NCI-H2196 treated with DMSO at 0.1 percent for 48 hours (cell line): Measurements from ENCODE around the gene SYCE3.
"Not testable (repeated sequence)": the region's sequence is repeated elsewhere in the genome, so short reads cannot be mapped to it uniquely, and the experiment has no call there.

Source experiments
- DNase-seq: peaks from one replicate; lab custom pipeline; 2025; ENCODE audit not compliant: unreplicated experiment; lab: John Stamatoyannopoulos, UW

Gene SYCE3

GRCh38 chr22:50551160-50551752 lies 11.5 kb downstream of the SYCE3 start:
- DNase-seq = no peak

- no peak for DNase-seq
Observed at GRCh38 chr22:50550395-50550794, 12.3 kb downstream of the SYCE3 start.

- no peak for DNase-seq
Observed at GRCh38 chr22:50548921-50549790, 13.6 kb downstream of the SYCE3 start.

DNA sequence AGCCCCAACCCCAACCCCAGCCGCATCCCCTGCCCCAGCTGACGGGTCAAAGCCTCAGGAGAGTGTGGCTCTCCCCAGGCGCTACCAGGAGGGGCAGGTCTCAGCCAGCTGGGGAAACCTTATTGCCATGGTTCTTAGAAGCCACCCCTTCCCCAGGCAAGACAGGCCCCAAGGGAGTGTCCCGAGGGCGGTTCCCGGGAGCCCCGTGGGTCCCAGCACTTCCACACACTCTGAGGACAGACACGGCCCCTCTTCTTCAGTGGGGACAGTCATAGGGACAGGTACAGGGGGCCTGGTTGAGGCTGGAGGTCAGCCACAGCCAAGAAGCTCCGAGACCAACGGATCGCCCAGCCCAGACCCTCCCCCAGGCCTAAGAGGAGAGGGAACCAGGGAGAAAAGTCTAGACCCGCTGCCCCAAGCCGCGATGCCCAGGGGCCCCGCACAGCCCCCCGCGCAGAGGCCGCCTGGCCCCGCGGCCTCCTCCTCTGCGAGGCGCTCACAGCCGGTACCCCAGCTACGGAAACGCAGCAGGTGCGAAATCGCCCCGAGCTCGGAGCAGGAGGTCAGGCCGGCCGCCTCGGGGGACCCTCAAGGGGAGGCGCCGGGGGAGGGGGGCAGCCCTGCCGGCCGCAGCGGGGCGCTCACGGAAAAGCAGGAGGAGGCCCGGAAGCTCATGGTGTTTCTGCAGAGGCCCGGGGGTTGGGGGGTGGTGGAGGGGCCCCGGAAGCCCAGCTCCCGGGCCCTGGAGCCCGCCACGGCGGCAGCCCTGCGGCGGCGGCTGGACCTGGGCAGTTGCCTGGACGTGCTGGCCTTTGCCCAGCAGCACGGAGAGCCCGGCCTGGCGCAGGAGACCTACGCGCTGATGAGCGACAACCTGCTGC lies 14.4 kb downstream of the SYCE3 start:
- no peak for DNase-seq

- DNase-seq = no peak
Observed at GRCh38 chr22:50547263-50547985, 15.3 kb downstream of the SYCE3 start.

DNA sequence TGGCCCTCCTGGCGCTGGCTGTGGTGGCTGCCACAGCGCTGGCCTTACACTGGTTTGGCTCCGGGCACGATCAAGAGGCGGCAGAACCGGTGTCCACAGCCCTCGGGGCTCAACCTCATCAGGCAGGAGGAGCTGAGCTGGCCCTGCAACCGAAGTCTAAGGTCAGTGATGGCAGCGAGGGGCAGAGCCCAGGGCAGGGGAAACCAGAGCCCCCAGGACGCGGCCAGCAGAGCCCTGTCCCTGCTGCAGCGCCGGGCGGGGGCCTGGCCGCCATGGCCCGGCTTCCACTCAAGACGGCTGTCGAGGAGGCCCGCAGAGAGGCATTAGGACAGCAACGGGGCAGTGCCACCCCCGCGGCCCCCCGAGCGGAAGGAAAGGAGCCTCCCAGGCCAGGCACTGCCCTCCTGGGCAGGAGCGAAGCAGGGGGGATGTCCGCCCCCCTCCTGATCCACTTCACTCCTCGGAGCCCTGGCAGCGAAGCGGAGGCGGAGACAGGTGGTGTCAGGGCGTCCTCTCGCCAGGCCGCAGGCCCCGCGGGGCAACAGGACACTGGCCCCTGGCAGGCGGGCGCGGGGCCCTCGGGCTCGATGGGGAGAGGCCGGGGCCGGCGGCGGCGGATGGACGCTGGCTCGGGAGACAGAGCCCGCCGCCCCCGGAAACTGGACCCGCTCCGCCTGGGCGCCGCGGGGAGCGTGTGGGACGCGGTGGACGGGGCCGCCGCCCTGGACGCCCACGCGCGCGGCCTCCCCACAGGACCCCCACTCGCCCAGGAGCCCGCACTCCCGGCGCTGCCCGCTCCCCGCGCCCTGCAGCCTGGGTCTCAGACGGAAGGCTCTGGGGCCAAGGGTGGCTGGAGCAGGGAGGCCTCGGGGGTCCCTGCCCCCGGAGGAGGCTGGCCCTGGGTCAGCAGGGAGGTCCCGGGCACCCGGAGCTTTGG lies 16.1 kb downstream of the SYCE3 start:
- no peak for DNase-seq

- DNase-seq = no peak
Observed at GRCh38 chr22:50545522-50546325, 17.0 kb downstream of the SYCE3 start, which contains the start of gene KLHDC7B. Gene KLHDC7B, plus strand, starts transcription at chr22:50545899. Its CDS starts 345 bp downstream, at chr22:50546244.

DNA sequence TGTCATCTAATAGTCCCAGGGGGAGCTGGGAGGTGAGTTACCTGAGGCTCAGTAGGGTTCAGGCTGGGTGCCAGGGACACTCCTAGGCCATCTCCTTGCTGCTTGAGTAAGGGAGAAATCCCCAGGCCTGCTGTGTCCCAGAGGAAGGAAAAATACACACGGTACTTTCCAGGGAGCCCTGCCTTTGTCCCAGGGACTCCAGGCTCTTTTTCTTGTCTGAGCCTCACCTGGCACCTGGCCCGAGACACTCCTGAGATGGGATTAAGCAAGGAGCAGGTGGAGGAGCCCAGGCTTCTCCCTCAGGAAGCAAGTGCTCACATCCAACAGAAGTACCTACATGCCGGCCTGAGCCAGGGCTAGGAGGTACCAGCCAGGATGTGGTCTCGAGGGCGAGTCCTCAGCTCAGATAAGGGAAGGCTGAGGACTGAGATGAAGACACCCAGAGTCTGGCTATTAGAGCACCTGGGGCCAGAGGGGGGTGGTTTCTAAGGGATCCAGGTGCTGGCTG lies 17.9 kb downstream of the SYCE3 start:
- DNase-seq = no peak

DNA sequence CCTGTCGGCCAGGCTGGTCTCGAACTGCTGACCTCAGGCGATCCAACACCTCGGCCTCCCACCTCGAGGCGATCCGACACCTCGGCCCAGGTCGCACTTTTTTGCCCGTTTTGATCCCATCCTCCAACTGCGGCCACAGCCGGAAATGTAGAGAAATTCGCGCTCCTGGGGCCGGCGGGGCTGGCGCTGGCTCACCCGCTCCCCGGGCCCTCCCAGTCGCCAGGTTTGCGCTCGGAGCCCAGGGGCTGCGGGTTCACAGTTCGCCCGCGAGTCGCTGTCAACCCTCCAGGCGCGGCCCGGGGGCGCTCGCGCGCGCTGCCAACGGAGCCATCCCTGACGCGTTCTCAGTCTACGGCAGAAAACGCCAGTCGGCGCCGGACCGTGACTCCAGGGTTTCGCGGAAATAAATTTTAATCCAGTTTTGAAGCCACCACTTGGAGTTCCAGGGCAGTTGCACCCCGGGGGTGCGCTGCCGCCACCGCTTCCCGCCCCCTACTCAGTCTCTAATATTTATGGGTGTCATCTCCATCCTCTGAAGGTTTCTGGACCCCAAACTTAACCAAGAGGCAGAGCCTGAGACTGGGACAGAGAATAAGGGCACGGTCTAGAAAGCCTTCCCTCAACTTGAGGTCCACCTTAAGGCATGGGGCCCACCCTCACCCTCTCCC lies 18.5 kb downstream of the SYCE3 start:
- DNase-seq = no peak

DNA sequence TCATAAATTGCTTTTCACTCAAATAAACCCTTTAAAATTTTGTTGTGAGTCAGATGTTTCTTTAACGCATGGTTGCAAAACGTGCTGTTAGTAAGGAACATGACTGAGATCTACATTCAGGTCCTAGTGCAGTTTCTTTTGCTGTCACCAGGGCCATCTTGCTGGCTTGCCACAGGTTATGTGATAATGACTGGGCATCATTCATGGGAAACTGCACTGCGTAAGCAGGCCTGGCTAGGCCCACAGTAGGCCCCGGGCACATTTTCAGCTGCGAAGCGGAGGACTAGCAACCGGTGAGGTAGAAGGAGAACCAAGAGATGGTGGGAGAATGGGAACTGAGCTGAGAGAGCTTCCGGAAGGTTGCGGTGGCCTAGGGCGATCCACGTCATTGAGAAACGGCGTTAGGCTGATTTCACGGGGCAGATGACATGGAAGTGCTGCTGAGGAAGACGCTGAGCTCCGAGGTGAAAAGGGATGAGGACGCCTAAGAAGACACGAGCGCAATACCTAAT lies 20.2 kb downstream of the SYCE3 start:
- no peak for DNase-seq

DNA sequence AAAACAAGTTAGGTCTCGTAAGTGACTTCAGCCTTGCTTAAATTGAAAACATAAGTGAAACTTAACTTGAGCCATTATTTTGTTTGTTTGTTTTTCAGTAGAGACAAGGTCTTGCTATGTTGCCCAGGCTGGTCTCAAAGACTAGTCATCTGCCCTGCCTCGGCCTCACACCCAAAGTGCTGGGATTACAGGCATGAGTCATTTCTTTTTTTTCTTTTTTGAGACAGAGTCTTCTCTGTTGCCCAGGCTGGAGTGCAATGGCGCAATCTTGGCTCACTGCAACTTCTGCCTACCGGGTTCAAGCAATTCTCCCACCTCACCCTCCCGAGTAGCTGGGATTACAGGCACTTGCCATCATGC lies 21.1 kb downstream of the SYCE3 start:
- DNase-seq = not testable (repeated sequence)

GRCh38 chr22:50540381-50540780 lies 22.3 kb downstream of the SYCE3 start:
- no peak for DNase-seq

DNA sequence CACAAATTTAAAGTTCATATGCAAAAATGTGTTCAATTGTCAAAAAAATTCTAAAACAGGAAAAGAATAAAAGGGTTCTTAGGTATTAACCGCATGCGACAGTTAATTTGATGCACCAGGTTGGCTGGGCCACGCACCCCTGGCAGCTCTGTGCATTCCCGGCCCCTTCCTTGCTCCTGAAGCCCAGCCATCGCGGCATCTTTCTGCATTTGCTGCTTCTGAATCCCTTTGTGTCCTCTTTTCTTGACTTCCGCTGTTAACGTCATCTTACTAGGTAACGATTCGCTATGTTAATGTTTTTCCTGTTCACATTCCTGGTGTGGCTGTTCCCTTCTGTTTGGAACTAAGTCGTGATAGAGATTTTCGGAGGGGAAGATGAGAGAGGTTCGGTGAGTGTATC lies 25.0 kb downstream of the SYCE3 start:
- DNase-seq = no peak

GRCh38 chr22:50536226-50536625 lies 26.5 kb downstream of the SYCE3 start:
- no peak for DNase-seq

DNA sequence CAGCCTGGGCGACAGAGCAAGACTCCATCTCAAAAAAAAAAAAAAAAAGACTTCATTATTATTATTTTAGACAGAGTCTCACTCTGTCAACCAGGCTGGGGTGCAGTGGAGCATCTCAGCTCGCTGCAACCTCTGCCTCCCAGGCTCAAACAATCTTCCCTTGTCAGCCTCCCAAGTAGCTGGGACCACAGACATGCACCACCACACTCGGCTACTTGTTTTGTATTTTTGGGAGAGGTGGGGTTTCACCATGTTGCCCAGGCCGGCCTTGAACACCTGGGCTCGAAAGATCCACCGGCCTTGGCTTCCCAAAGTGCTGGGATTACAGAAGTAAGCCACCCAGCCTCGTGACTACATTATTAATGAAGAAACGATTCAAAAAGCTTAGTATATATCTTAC lies 27.6 kb downstream of the SYCE3 start:
- no peak for DNase-seq

DNA sequence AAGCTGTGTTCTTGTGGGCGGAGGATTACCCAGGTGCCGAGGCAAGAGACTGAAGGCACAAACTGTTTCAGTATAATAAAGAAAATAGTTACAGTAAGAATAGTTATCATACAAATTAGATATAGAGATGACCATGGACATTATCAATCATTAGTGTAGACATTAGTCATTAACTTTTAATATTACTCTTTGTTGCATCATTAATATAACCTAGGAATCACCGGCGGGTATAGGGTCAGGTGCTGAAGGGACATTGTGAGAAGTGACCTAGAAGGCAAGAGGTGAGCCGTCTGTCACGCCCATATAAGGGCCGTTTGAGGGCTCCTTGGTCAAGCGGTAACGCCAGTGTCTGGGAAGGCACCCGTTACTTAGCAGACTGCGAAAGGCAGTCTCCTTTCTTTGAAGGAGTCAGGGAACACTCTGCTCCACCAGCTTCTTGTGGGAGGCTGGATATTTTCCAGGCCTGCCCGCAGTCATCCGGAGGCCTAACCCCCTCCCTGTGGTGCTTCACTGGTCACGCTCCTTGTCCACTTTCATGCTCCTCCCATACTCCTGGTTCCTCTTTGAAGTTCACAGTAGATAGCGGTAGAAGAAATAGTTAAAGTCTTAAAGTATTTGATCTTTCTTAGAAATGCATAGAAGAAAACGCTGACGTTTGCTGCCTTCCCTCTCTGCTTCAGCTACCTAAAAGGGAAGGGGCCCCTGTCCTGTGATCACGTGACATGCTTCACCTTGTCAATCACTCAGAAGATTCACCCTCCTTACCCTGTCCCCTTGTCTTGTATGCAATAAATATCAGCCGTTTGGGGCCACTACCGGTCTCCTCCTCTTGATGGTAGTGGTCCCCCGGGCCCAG lies 28.6 kb downstream of the SYCE3 start:
- DNase-seq = not testable (repeated sequence)
